SK-N-SH treated with all-trans-retinoic acid at 6 μM for 48 hours (cell line): ENCODE data around the gene OS9.

Experiments
- BACH2 ChIP-seq: fragments of 250-450 bp; sonication (Bioruptor Pico); IDR thresholded peaks from 2 replicates; pipeline ENCODE4 v1.9.0; 2021; ENCODE audit warnings: mild to moderate bottlenecking, borderline replicate concordance
- GLIS3 ChIP-seq: fragments of 250-450 bp; sonication (Bioruptor Pico); IDR thresholded peaks from 2 replicates; pipeline ENCODE4 v1.5.0; 2020; ENCODE audit warnings: mild to moderate bottlenecking, moderate library complexity
- PATZ1 ChIP-seq: fragments of 250-450 bp; sonication (Bioruptor Pico); IDR thresholded peaks from 2 replicates; pipeline ENCODE4 v1.8.0; 2020; ENCODE audit warnings: mild to moderate bottlenecking, moderate library complexity, borderline replicate concordance
- RARB ChIP-seq: fragments of 250-450 bp; sonication (Bioruptor Pico); IDR thresholded peaks from 2 replicates; pipeline ENCODE4 v1.8.0; 2021; ENCODE audit warnings: mild to moderate bottlenecking, moderate library complexity
- ZFP3 ChIP-seq: fragments of 250-450 bp; sonication (Bioruptor Pico); IDR thresholded peaks from 2 replicates; pipeline ENCODE4 v1.5.0; 2020; ENCODE audit warnings: mild to moderate bottlenecking, moderate library complexity
- ZFP30 ChIP-seq: fragments of 450-650 bp; formaldehyde crosslinking; IDR thresholded peaks from 2 replicates; pipeline ENCODE4 v1.5.0; 2022; ENCODE audit warnings: mild to moderate bottlenecking, moderate library complexity
- TF ChIP-seq, protein P1 (sequence below): fragments of 250-450 bp; sonication (Bioruptor Pico); IDR thresholded peaks from 2 replicates; pipeline ENCODE4 v1.5.1; 2020; ENCODE audit warnings: low read depth, mild to moderate bottlenecking, moderate library complexity

- TF ChIP-seq PATZ1 (CRISPR knock-in tag) (peak; percentile 68), GLIS3 (CRISPR knock-in tag) (no peak), ZFP3 (CRISPR knock-in tag) (peak; percentile 6; the same call in 1 of the 2 replicates), RARB (CRISPR knock-in tag) (no peak), BACH2 (CRISPR knock-in tag) (no peak), ZFP30 (CRISPR knock-in tag) (no peak)
- TF ChIP-seq, protein P1, sequence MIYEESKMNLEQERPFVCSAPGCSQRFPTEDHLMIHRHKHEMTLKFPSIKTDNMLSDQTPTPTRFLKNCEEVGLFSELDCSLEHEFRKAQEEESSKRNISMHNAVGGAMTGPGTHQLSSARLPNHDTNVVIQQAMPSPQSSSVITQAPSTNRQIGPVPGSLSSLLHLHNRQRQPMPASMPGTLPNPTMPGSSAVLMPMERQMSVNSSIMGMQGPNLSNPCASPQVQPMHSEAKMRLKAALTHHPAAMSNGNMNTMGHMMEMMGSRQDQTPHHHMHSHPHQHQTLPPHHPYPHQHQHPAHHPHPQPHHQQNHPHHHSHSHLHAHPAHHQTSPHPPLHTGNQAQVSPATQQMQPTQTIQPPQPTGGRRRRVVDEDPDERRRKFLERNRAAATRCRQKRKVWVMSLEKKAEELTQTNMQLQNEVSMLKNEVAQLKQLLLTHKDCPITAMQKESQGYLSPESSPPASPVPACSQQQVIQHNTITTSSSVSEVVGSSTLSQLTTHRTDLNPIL (CRISPR knock-in tag) = no peak
Measured at GRCh38 chr12:57751788-57752667, 58.1 kb downstream of the OS9 start, which contains the start of gene CDK4.
